ENCODE results near the gene ADGRF4. TPM values are rescaled to one million over a fixed set of nuclear protein-coding genes. Genes with fewer than 3 reads are reported as not detected.

The ADGRF4 gene
- total RNA-seq, 6 experiments from 2014 or later, result not detected

DNA sequence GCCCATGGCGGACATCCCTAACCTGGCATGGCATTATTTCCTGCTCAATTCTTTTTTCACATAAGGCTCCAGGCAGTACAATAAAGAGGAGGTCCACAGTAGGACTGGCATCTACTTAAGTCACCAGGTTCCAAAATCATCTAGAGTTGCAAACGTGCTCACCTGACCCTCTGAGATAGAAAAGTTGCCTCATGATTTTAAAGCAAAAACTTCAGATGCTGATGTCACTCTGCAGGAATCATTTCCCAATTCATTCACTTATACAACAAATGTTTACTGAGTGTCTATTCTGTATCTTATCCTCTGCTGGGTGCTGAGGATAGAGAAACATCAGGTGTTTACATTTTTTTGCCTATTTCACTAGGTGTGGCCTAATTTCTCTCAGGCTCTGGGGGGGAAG is 2.2 kb downstream of the ADGRF4 start:
- H3K4me3 Mint-ChIP-seq, result no peak overlapping the region

DNA sequence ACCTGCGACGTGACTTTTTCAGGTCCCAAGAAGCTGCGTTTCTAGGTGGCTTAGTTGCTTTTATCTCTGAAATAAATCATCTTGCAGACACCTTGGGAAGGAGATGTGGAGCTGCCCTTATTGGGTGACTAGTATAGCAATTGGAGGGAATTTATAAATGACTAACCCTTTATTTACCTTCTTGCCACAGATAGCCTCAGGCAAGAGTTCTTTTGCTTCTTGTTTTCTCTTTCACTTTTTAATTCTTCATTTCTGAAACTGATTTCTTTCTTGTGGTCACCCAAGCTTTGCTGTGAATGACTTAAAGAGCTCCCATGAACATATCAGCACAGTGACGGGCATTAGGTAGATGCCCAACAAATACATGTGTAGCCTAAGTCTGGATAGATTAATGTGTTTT is 3.0 kb downstream of the ADGRF4 start:
- TF ChIP-seq, protein P1, sequence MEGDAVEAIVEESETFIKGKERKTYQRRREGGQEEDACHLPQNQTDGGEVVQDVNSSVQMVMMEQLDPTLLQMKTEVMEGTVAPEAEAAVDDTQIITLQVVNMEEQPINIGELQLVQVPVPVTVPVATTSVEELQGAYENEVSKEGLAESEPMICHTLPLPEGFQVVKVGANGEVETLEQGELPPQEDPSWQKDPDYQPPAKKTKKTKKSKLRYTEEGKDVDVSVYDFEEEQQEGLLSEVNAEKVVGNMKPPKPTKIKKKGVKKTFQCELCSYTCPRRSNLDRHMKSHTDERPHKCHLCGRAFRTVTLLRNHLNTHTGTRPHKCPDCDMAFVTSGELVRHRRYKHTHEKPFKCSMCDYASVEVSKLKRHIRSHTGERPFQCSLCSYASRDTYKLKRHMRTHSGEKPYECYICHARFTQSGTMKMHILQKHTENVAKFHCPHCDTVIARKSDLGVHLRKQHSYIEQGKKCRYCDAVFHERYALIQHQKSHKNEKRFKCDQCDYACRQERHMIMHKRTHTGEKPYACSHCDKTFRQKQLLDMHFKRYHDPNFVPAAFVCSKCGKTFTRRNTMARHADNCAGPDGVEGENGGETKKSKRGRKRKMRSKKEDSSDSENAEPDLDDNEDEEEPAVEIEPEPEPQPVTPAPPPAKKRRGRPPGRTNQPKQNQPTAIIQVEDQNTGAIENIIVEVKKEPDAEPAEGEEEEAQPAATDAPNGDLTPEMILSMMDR (IDR thresholded peaks at IDR 0.05), result no peak
- DNase-seq, result no peak
- Mint-ChIP-seq H3K9me3 (no peaks in the 10 kb centered on the region), H3K4me1 (ENCODE audit: low read depth) (peaks cover 17% of the 10 kb centered on the region; the same call in 1 of the 2 replicates), H3K27ac (no peak overlapping the region), H3K4me3 (no peak overlapping the region), H3K27me3 (ENCODE audit: insufficient read depth) (no peaks in the 10 kb centered on the region), H3K36me3 (ENCODE audit: low read depth) (no peaks in the 10 kb centered on the region)

More for the DNA sequence above, 2.2 kb downstream of the ADGRF4 start:
- TF ChIP-seq, protein P1 (IDR thresholded peaks at IDR 0.05), result no peak
- Mint-ChIP-seq H3K27ac (no peak overlapping the region), H3K4me1 (ENCODE audit: low read depth) (peaks cover 17% of the 10 kb centered on the region; the same call in 1 of the 2 replicates), H3K27me3 (ENCODE audit: insufficient read depth) (no peaks in the 10 kb centered on the region), H3K9me3 (no peaks in the 10 kb centered on the region), H3K36me3 (ENCODE audit: low read depth) (no peaks in the 10 kb centered on the region)
- no peak for DNase-seq

DNA sequence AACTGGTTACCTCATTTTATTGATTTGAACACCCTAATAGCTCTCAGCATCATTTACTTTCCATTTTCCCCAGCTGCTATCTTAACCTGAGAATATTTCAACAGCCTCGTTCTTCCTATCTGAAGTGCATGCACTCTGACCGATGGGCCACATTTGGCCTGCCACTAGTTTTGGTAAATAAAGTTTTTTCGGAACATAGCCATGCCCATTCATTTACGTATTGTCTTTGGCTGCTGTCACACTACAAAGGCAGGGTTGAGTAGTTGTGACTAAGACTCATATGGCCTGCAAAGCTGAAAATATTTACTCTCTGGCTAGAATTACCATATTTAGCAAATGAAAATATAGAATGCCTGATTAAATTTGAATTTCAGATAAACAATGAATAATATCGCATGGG is 10.8 kb downstream of the ADGRF4 start:
- no peaks in the 10 kb centered on the region for H3K36me3 Mint-ChIP-seq (ENCODE audit: low read depth)
- no peaks in the 10 kb centered on the region; the same call in 1 of the 2 replicates for H3K27me3 Mint-ChIP-seq (ENCODE audit: insufficient read depth)
- H3K4me3 Mint-ChIP-seq, result no peak overlapping the region
- TF ChIP-seq, protein P1 (IDR thresholded peaks at IDR 0.05), result no peak
- no peak overlapping the region for H3K27ac Mint-ChIP-seq
- H3K9me3 Mint-ChIP-seq, result no peaks in the 10 kb centered on the region
- no peaks in the 10 kb centered on the region for H3K4me1 Mint-ChIP-seq (ENCODE audit: low read depth)
- no peak for DNase-seq

DNA sequence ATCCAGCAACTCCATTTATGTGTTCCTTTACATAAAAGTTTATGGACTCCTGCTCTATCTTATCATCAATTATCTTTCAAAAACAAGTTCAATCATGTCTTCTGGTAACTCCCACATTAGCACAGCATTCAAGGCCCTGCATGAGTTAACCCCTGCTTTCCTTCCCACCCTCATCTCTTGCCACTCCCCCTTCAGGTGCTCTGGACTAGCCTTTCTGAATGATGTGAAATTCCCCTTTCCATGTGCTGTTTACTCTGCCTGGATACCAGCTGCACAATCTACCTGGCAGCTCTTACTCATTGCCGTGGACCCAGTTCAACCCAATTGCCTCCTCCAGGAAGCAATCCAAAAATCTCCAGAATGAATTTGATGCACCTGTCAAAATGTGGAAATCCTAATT is 11.9 kb downstream of the ADGRF4 start:
- no peaks in the 10 kb centered on the region for H3K36me3 Mint-ChIP-seq (ENCODE audit: low read depth)
- DNase-seq, result no peak
- no peak overlapping the region for H3K27ac Mint-ChIP-seq
- no peak overlapping the region for H3K4me3 Mint-ChIP-seq
- H3K27me3 Mint-ChIP-seq (ENCODE audit: insufficient read depth), result no peaks in the 10 kb centered on the region; the same call in 1 of the 2 replicates
- no peaks in the 10 kb centered on the region for H3K9me3 Mint-ChIP-seq
- TF ChIP-seq, protein P1 (IDR thresholded peaks at IDR 0.05), result no peak
- no peaks in the 10 kb centered on the region for H3K4me1 Mint-ChIP-seq (ENCODE audit: low read depth)

DNA sequence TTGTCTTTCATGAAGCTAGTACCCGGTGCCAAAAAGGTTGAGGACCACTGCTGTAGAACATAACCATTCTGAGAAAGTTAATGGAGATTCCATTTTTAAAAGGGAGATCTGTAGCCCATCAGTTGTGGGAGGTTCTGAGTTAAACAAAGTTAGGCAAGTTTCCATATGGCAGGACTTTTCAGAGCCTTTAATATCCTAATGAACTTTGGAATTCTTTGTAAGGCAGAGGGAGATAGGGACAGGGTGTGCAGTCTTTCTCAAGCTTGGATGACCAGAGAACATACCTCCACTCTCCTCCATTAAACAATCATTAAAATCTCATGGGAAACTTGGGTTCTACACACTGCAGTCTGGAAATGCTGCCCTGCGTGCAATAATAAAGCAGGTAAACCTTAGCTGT is 14.8 kb downstream of the ADGRF4 start:
- no peak overlapping the region for H3K4me3 Mint-ChIP-seq
- H3K27ac Mint-ChIP-seq, result no peak overlapping the region
- no peak for DNase-seq
- no peaks in the 10 kb centered on the region; the same call in 1 of the 2 replicates for H3K27me3 Mint-ChIP-seq (ENCODE audit: insufficient read depth)
- TF ChIP-seq, protein P1 (IDR thresholded peaks at IDR 0.05), result no peak
- no peaks in the 10 kb centered on the region for H3K36me3 Mint-ChIP-seq (ENCODE audit: low read depth)
- H3K4me1 Mint-ChIP-seq (ENCODE audit: low read depth), result no peaks in the 10 kb centered on the region
- no peaks in the 10 kb centered on the region for H3K9me3 Mint-ChIP-seq

DNA sequence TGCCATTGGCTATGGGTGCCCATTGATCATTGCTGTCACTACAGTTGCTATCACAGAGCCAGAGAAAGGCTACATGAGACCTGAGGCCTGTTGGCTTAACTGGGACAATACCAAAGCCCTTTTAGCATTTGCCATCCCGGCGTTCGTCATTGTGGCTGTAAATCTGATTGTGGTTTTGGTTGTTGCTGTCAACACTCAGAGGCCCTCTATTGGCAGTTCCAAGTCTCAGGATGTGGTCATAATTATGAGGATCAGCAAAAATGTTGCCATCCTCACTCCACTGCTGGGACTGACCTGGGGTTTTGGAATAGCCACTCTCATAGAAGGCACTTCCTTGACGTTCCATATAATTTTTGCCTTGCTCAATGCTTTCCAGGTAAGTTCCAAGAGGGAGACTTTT is 16.4 kb downstream of the ADGRF4 start:
- H3K27ac Mint-ChIP-seq, result no peak overlapping the region
- TF ChIP-seq, protein P1 (IDR thresholded peaks at IDR 0.05), result no peak
- H3K36me3 Mint-ChIP-seq (ENCODE audit: low read depth), result no peaks in the 10 kb centered on the region
- H3K27me3 Mint-ChIP-seq (ENCODE audit: insufficient read depth), result no peaks in the 10 kb centered on the region; the same call in 1 of the 2 replicates
- no peak for DNase-seq
- H3K4me3 Mint-ChIP-seq, result no peak overlapping the region
- H3K4me1 Mint-ChIP-seq (ENCODE audit: low read depth), result no peaks in the 10 kb centered on the region
- no peaks in the 10 kb centered on the region for H3K9me3 Mint-ChIP-seq
